Measurements from ENCODE around the gene SLAMF7. TPM values are rescaled to one million over a fixed set of nuclear protein-coding genes. Genes with fewer than 3 reads are reported as not detected.

The SLAMF7 gene
- total and polyA plus RNA-seq, 10 of the 15 experiments (the other 5 are each of a cell fraction or from before 2014, with no cell fraction given) = 66.6 to 284 (median 108) TPM

DNA sequence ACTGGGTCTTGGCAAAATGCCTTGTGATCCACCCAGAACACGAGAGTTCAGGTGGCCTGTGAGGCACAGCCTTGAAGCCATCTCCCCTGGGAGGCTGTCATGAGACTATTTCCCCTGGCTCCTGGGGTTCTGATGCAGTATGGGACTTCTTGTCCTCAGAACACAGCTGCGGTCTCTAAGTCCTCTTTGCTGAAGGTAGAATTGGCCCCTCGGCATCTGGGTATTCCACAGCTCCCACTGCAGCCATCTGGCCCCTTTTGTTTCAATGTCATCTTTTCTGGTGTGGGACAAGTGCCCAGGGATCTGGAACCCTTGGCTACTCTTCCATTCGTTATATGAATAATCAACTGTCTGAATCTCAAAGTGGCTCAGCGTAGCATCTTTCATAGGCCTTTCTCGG lies 39.9 kb downstream of the SLAMF7 start:
- Histone ChIP-seq H3K27me3 (replicated peaks in 1 of 2; ENCODE audit: control insufficient read depth in 2 of 2, insufficient read depth in 2 of 2, low read length in 1 of 2) (no peaks in the 10 kb centered on the region), H3K4me2 (ENCODE audit: control insufficient read depth, insufficient read depth) (no peak overlapping the region), H3K79me2 (ENCODE audit: control insufficient read depth, insufficient read depth, low read length) (no peaks in the 10 kb centered on the region), H2AFZ (ENCODE audit: control insufficient read depth, low read depth, low read length) (no peak overlapping the region), H3K9me3 (replicated peaks; ENCODE audit: control insufficient read depth, insufficient read depth, low read length) (no peaks in the 10 kb centered on the region), H3K27ac (ENCODE audit: control insufficient read depth, insufficient read depth) (no peak overlapping the region), H3K4me1 (ENCODE audit: control insufficient read depth, insufficient read depth, low read length) (peaks cover 47% of the 10 kb centered on the region), H3K4me3 (no peak overlapping the region), H4K20me1 (ENCODE audit: control insufficient read depth, insufficient read depth) (no peaks in the 10 kb centered on the region), H3K36me3 (ENCODE audit: control insufficient read depth in 2 of 2, insufficient read depth in 2 of 2, low read length in 1 of 2) (no peaks in the 10 kb centered on the region), H3K9ac (ENCODE audit: control insufficient read depth, insufficient read depth, low read length) (no peak overlapping the region)
- ChIA-PET RAD21 (ENCODE audit: unreplicated experiment) (interaction anchor here (1.0 to 10.8 kb wide), 9 partner anchors 11 to 211 kb away, joined by 3 to 193 read pairs (median 36); partner anchors contain the start of genes ITLN2 and LY9), POLR2A (interaction anchor here (1.0 to 1.3 kb wide), 4 partner anchors 11 to 53 kb away, joined by 3 to 4 read pairs (median 4); partner anchors contain the start of gene SLAMF7), CTCF (interaction anchor here (0.5 to 10.9 kb wide), 25 partner anchors 10 to 394 kb away, joined by 3 to 247 read pairs (median 8); partner anchors contain the start of genes ITLN2 and LY9), SMC1A (ENCODE audit: uncharacterized antibody, unreplicated experiment) (interaction anchor here (0.6 to 15.6 kb wide), 11 partner anchors 9 to 174 kb away, joined by 3 to 447 read pairs (median 81); partner anchors contain the start of genes ITLN2, LY9 and SLAMF7)
- DNase-seq (ENCODE audit: low read depth, low spot score) (no peak), ATAC-seq (no peak), FAIRE-seq (no peak)
- intact Hi-C loops (cut with micrococcal nuclease; ENCODE audit: unreplicated experiment) = loop anchor here (2.0 kb wide), 1 partner anchor 172 kb away; no protein-coding TSS in a partner anchor
- no TSS peak for BruUV-seq (replicated peaks)
- in situ Hi-C loops (cut with MboI) = loop anchor here (5.0 kb wide), 2 partner anchors 53 to 173 kb away; partner anchors contain the start of gene ITLN2
- 66% methylated on average over 6 of the region's 6 CpGs for WGBS (ENCODE audit: insufficient coverage, insufficient replicate concordance, low lambda C conversion rate, missing lambda C conversion rate)
- no peak for TF ChIP-seq CHD2 (IDR thresholded peaks at IDR 0.05; ENCODE audit: borderline replicate concordance, low read depth, low read length)
- TF ChIP-seq TCF7 (IDR thresholded peaks at IDR 0.05; ENCODE audit: borderline replicate concordance) = no peak
- no peak for TF ChIP-seq POLR2AphosphoS2 (IDR thresholded peaks at IDR 0.05; ENCODE audit: low read depth, low read length)
- TF ChIP-seq SUZ12 (IDR thresholded peaks at IDR 0.05; ENCODE audit: unreplicated experiment) = no peak
- no peak for TF ChIP-seq EGR1 (IDR thresholded peaks at IDR 0.05; ENCODE audit: borderline replicate concordance in 1 of 2, low read depth in 2 of 2, low read length in 2 of 2)
- TF ChIP-seq IKZF1 (conservative IDR thresholded peaks at IDR 0.05) = no peak
- TF ChIP-seq ZNF384 (IDR thresholded peaks at IDR 0.05; ENCODE audit: borderline replicate concordance, low read depth, low read length) = no peak
- no peak for TF ChIP-seq ZZZ3 (IDR thresholded peaks at IDR 0.05; ENCODE audit: control insufficient read depth, insufficient read length, low read depth)
- no peak for TF ChIP-seq HCFC1 (IDR thresholded peaks at IDR 0.05; ENCODE audit: low read length)
- no peak for TF ChIP-seq ASH2L (IDR thresholded peaks at IDR 0.05; ENCODE audit: borderline replicate concordance, low read depth)
- no peak for TF ChIP-seq FOXK2 (IDR thresholded peaks at IDR 0.05)
- no peak for TF ChIP-seq SREBF2 (IDR thresholded peaks at IDR 0.05; ENCODE audit: low read length)
- no peak for TF ChIP-seq CBX5 (IDR thresholded peaks at IDR 0.05; ENCODE audit: low read depth)
- no peak for TF ChIP-seq MTA2 (IDR thresholded peaks at IDR 0.05; ENCODE audit: low read depth)
- TF ChIP-seq TAF1 (IDR thresholded peaks at IDR 0.05; ENCODE audit: borderline replicate concordance, low read depth, low read length) = no peak
- TF ChIP-seq RUNX3 (IDR thresholded peaks at IDR 0.05; ENCODE audit: low read length) = no peak

Data from GM12878 (cell line).